Spleen (tissue), 7 donors: ENCODE results near the gene HRG.

Experiments
- CTCF ChIP-seq, 11 experiments: fragments of 200-600 bp in 7 of 11; fragments of 450-650 bp in 4 of 11; sonication (generic) in 4 of 11; IDR thresholded peaks in 8 of 11; conservative IDR thresholded peaks in 3 of 11; 1 replicate in 7 of 11; 2 replicates in 4 of 11; pipeline versions ENCODE4 v1.4.0 to v1.8.0; 2016 to 2021; ENCODE audit warnings: antibody characterized with exemption in 11 of 11, inconsistent platforms in 4 of 11, mild to moderate bottlenecking in 1 of 11
- POLR2A ChIP-seq, 3 donors: fragments of 450-650 bp; IDR thresholded peaks; one replicate each; pipeline ENCODE4 v1.5.1; 2017; ENCODE audit warnings: antibody characterized with exemption in 3 of 3, mild to moderate bottlenecking in 1 of 3
- donor health status: DM: no; HTN: no; CAD: no; lungs with moderate emphysema.
- donor health status: DM: no; HTN: no; CAD: no.
- donor health status: DM: no; HTN: no; CAD: no.

DNA sequence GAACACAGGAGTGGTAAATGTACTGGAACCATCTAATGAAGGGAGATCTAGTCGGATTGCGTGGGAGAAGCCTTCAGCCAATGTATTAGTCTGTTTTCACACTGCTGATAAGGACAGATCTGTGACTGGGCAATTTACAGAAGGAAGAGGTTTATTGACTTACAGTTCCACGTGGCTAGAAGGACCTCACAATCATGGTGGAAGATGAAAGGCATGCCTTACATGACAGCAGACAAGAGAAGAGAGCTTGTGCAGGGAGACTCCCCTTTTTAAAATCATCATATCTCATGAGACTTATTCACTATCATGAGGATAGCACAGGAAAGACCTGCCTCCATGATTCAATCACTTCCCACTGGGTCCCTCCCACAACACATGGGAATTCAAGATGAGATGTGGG lies 17.0 kb downstream of the HRG start:
- TF ChIP-seq POLR2A (IDR thresholded peaks at IDR 0.05) (no peak), CTCF (IDR thresholded peaks at IDR 0.05 in 8 of 11, conservative IDR thresholded peaks at IDR 0.05 in 3 of 11) (no peak)
